ENCODE measurements around the gene COG8.

DNA sequence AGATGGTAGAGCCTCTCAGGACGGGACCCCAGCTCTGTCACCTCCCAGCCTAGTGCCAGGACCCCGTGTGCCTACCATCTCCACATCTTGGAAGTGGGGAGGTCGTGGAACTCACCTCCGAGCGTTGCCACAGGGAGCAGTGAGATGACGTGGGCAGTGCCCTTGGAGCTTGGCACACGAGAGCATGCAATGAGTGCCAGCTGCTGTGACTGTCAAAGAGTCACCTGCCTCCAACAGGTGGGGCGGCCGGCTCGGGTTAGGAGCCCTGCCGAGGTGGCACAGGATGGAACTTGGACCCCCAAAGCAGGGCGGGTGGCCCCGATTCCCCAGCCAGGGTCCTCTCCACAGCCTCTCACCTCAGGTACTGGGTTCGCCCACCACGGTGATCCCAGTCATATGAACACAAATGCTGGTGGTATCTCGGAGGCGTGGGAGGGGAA lies 22.7 kb downstream of the COG8 start:
- no peak for TF ChIP-seq CREB1 (CRISPR knock-in tag; IDR thresholded peaks at IDR 0.05; ENCODE audit: low read depth)
- TF ChIP-seq EZH2phosphoT487 (IDR thresholded peaks at IDR 0.05; ENCODE audit: unreplicated experiment): no peak
- TF ChIP-seq, protein P1, sequence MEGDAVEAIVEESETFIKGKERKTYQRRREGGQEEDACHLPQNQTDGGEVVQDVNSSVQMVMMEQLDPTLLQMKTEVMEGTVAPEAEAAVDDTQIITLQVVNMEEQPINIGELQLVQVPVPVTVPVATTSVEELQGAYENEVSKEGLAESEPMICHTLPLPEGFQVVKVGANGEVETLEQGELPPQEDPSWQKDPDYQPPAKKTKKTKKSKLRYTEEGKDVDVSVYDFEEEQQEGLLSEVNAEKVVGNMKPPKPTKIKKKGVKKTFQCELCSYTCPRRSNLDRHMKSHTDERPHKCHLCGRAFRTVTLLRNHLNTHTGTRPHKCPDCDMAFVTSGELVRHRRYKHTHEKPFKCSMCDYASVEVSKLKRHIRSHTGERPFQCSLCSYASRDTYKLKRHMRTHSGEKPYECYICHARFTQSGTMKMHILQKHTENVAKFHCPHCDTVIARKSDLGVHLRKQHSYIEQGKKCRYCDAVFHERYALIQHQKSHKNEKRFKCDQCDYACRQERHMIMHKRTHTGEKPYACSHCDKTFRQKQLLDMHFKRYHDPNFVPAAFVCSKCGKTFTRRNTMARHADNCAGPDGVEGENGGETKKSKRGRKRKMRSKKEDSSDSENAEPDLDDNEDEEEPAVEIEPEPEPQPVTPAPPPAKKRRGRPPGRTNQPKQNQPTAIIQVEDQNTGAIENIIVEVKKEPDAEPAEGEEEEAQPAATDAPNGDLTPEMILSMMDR (conservative IDR thresholded peaks at IDR 0.05; ENCODE audit: low read depth in 2 of 2): no peak
- no peak for TF ChIP-seq EZH2 (IDR thresholded peaks at IDR 0.05; ENCODE audit: low read depth, unreplicated experiment)
- TF ChIP-seq POLR2AphosphoS5 (IDR thresholded peaks at IDR 0.05; ENCODE audit: low read depth): no peak
- no peak for TF ChIP-seq JUNB (IDR thresholded peaks at IDR 0.05; ENCODE audit: unreplicated experiment)
- TF ChIP-seq, protein P2, sequence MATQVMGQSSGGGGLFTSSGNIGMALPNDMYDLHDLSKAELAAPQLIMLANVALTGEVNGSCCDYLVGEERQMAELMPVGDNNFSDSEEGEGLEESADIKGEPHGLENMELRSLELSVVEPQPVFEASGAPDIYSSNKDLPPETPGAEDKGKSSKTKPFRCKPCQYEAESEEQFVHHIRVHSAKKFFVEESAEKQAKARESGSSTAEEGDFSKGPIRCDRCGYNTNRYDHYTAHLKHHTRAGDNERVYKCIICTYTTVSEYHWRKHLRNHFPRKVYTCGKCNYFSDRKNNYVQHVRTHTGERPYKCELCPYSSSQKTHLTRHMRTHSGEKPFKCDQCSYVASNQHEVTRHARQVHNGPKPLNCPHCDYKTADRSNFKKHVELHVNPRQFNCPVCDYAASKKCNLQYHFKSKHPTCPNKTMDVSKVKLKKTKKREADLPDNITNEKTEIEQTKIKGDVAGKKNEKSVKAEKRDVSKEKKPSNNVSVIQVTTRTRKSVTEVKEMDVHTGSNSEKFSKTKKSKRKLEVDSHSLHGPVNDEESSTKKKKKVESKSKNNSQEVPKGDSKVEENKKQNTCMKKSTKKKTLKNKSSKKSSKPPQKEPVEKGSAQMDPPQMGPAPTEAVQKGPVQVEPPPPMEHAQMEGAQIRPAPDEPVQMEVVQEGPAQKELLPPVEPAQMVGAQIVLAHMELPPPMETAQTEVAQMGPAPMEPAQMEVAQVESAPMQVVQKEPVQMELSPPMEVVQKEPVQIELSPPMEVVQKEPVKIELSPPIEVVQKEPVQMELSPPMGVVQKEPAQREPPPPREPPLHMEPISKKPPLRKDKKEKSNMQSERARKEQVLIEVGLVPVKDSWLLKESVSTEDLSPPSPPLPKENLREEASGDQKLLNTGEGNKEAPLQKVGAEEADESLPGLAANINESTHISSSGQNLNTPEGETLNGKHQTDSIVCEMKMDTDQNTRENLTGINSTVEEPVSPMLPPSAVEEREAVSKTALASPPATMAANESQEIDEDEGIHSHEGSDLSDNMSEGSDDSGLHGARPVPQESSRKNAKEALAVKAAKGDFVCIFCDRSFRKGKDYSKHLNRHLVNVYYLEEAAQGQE (IDR thresholded peaks at IDR 0.05; ENCODE audit: unreplicated experiment): no peak
- TF ChIP-seq, protein P3, sequence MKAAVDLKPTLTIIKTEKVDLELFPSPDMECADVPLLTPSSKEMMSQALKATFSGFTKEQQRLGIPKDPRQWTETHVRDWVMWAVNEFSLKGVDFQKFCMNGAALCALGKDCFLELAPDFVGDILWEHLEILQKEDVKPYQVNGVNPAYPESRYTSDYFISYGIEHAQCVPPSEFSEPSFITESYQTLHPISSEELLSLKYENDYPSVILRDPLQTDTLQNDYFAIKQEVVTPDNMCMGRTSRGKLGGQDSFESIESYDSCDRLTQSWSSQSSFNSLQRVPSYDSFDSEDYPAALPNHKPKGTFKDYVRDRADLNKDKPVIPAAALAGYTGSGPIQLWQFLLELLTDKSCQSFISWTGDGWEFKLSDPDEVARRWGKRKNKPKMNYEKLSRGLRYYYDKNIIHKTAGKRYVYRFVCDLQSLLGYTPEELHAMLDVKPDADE (IDR thresholded peaks at IDR 0.05): no peak

All from GM23338 (cell line).